HG03064 (cell line): Measurements from ENCODE around the gene TSC2.
"Not testable (repeated sequence)": the region's sequence is repeated elsewhere in the genome, so short reads cannot be mapped to it uniquely, and the experiment has no call there.

Experiments
- ATAC-seq: cut with Tn5 transposase; IDR thresholded peaks from one replicate; pipeline ENCODE4 v1.9.1; 2021; ENCODE audit warnings: low read depth; ENCODE audit not compliant: unreplicated experiment

The TSC2 gene

DNA sequence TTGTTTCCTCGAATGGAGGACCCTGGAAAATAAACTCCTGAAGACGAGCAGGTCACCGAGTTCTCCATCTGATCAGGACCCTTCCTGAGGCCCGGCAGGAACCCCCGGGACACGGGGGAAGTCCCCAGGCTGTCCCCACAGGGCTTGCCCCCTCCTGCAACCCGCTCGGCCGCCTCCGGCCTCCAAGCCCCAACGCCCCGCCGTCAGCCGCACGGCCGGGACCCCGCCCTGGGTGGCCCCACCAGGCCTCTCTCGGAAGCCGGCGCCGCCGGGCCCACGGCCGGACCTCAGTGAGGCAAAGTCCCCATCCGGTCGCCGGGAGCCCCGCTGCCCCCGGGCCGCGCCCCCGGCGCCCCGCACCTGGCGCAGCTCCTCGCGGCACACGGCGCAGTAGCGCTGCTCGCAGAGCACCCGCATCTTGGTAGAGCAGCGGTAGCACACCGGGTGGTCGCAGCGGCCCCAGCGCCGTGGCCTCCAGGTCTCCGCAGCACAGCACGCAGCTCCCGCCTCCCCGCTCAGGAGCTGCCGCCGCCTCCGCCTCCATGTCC lies 38.5 kb upstream of the TSC2 start:
- peak; percentile 35 for ATAC-seq

DNA sequence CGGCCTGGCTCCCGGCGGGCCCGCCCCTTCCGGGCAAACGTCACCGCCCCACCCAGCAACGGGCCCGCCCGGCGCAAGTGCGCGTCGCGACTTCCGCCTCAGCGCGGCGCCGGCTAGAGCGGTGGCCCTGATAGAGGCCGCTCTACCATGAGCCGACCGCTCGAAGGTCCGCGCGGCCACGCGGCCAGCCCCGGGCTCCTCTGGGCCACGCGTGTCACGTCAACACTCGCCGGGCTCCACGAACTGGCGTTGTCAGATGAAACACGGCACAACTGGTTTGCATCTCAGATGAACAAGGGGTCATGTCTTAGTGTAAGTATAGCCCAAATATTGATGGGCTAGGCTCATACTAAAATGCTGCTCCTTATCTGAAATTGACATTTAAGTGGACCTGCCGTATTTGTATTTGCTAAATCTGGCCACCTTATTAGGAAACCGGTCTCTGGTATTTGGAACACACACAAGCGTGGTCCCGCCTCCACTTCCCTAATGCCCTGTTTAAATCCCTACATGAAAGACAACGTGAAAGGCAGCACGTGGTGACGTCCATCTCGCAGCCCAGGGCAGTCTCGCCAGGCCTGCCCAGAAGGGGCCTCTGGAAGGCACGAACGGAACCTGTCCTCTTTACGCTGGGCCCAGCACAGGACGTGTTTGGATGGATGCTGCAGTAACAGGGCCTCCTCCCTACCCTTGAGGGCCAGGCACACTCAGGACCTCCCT lies 37.8 kb upstream of the TSC2 start, which contains the start of gene ZNF598:
ZNF598 (minus strand) TSS at position 31 of the 720 bp plus-strand sequence.
- peak; percentile 74 for ATAC-seq

DNA sequence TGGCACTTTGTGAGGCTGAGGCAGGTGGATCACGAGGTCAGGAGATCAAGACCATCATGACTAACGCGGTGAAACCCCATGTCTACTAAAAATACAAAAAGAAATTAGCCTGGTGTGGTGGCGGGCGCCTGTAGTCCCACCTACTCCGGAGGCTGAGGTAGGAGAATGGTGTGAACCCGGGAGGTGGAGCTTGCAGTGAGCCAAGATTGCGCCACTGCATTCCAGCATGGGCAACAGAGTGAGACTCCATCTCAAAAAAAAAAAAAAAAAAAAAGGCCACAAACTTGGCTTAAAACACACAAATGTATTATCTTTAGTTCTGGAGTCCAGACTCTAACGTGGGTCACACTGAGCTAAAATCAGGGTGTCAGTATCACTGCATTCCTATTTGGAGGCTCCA lies 36.1 kb upstream of the TSC2 start:
- not testable (repeated sequence) for ATAC-seq

DNA sequence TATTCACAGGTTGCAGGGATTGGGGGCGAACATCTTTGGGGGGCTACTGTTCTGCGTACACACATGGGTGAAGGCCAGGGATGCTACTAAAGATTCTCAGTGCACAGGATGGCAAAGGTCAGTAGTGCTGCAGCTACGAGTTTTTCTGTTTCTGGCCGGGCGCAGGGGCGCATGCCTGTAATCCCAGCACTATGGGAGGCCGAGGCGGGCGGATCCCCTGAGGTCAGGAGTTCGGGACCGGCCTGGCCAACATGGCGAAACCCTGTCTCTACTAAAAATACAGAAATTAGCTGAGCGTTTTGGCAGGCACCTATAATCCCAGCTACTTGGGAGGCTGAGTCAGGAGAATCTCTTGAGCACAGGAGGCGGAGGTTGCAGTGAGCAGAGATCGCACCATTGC lies 34.3 kb upstream of the TSC2 start:
- ATAC-seq = no peak

DNA sequence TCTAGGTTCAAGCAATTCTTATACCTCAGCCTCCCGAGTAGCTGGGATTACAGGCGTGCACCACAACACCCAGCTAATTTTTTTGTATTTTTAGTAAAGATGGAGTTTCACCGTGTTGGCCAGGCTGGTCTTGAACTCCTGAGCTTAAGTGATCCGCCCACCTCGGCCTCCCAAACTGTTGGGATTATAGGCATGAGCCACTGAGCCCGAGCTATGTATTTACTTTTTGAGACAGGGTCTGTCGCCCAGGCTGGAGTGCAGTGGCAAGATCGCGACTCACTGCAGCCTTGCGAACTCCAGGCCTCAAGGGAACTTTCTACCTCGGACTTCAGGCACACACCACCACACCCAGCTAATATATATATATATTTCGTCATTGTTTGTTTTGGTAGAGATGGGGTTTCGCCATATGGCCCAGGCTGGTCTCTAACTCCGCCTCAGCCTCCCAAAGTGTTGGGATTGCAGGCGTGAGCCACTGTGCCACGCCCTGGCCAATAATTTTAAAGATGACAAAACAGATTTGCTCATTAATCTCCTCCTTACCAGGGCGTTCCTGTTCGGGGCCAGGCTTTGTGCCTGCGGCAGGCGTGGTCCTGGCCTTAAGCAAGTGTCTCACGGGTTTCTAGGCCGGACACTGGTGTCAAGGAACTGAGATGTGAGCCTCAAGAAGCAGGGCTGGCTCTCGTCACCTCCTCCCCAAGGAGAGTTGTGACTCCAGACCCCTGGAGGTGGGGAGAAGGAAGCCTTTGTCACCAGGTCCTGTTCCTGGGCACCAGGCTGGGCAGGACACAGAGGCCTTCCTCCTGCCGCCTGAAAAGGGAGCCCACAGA lies 32.5 kb upstream of the TSC2 start:
- no peak for ATAC-seq

DNA sequence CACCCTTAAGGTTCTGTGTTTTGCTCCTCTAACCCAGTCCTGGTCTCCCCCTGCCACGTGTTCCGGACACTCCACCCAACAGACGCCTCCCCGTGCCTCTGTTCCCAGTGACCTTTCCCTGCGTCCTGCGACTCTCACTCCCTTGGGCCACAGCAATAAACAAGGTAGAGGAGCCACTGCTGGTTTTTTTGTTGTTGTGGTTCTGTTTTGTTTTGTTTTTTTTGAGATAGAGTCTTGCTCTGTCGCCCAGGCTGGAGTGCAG lies 31.9 kb upstream of the TSC2 start:
- ATAC-seq = no peak

DNA sequence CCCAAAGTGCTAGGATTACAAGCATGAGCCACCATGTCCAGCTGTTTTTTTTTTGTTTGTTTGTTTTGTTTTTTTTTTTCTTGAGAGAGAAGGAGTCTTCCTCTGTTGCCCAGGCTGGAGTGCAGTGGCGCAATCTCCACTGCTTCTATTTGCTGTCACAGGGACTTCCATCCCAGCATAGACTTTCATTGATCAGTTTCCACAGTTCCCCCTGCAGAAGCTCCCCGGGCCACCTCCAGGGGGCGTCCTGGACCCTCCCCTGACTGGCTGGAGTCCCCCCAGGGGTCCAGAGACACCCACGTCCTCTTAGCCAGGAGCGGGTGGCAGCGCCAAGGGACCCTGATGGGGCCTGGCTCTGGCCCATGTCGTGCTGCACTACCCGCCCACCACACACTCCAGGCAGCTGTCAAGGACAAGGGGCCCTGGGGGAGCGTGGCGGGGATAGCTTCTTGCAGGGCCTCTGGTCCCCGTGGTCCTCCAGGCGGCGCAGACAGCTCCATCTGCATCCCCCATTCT lies 31.3 kb upstream of the TSC2 start:
- no peak for ATAC-seq

DNA sequence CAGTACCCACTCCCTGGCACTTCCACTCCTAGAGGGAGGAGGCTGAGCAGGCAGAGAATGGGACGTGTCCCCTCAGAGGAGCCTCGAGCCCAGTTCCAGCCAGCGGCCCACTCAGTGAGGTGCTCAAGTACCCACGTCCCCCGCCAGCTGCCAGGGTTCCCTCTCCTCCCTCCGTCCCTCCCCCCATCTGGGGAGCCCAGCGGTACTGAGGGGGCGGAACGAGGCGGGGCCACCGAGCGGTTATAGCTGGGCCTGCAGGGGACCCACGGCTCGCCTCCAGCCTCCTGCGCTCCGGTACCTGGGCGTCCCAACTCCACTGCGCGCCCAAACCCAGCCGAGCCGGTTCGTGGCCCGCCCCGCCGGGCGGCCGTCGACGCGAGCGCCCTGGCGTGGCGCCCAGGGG lies 28.3 kb upstream of the TSC2 start, which contains the start of gene NPW:
NPW (plus strand) TSS at position 268 of the 403 bp plus-strand sequence.
- ATAC-seq = no peak

DNA sequence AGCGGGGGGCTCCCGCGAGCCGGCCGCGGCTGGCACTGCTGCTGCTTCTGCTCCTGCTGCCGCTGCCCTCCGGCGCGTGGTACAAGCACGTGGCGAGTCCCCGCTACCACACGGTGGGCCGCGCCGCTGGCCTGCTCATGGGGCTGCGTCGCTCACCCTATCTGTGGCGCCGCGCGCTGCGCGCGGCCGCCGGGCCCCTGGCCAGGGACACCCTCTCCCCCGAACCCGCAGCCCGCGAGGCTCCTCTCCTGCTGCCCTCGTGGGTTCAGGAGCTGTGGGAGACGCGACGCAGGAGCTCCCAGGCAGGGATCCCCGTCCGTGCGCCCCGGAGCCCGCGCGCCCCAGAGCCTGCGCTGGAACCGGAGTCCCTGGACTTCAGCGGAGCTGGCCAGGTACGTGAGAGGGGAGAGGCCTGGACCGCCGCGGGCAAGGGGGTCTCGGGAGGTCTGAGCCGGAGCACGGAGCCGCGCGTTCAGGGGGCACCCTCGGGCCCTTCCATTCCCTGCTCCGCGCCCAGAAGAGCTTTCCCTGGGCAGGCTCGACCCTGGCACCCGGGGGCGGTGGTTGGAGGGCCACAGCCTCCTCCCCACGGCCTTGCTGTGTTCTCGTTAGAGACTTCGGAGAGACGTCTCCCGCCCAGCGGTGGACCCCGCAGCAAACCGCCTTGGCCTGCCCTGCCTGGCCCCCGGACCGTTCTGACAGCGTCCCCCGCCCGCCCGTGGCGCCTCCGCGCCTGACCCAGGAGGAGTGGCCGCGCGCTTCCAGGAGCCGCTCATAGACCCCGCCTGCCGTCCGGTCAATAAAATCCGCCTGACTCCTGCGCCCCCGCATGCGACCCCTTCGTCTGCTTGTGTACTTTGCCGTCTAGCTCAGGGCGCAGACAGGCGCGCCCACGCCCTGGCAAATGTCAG lies 27.6 kb upstream of the TSC2 start:
- ATAC-seq = no peak

DNA sequence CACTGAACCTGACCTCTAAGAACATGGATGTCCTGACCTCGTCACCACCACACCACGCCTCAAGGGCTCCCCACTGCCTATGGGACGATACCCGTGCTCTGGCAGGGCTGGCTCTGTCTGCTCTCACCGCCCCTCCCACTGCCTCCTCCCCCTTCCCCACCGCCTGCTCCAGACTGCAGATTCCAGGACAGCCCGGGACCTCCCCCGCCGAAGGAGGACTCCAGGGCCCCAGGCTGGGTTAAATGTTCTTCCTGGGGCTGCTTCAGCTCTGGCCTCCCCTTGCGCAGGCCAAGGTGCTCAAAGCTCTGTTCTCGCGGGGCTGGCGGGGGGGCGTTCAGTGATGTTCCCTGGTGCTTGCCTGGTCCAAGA lies 25.1 kb upstream of the TSC2 start:
- ATAC-seq = no peak

DNA sequence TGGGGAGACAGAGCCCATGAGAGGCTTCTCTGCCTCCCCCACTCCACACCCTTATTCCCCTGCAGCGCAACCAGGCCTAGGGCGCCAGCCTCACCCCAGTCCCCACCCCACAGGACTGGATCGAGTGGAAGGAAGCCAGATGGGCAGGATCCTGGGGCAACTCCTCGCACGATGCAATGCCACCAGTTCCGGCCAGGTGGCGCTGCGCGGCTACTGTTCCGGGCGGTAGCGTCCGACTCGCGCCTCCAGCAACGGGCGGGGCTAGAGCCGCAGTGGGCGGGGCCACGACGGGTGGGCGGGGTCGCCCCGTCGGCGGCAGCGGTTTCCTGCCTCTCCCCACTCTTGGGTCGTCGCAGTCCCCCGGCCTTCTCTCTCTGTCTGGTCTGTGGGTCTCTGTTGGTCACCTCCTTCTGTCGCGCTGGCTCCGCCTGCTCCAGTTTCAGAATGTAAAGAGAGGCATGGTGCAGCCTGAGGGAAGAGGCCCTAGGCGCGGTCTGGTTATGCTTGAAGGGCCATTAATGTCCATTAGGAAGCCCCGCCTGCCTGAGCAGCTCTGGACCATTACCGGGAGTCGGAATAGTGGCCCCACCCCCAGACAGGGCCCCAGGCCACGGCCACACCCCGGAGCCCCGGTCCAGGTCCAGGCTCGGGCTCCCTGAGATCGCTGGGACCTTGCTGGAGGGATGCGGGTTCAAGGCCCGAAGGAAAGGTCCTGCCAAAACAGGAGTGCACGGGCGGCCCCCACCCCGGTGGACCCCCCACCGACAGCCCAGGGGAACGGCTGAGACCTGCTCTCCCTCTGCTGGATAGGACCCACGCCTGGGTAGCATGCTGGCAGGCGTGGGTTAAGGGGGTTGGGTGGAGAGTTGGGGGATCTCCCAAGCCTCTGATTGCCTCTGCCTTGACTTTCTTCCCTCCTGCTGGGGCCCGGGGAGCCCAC lies 24.4 kb upstream of the TSC2 start:
- no peak for ATAC-seq

DNA sequence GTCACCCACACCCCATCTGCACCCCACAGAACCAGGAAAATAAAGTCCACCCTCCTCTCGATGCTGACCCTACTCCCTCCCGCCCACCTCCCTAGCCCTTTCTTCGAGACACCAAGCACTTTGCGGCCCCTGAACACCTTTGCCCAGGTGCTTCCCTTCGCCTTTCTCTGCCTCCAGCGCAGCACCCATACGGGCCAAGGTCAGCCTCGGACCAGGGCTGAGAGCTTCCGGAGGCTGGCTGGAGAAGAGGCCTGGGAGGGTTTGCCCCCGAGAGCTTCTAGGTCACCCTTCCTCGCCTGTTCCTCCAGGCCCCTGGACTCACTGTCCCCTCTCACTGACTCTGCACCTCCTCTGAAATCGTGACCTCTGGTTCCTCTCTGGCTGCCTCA lies 23.8 kb upstream of the TSC2 start:
- no peak for ATAC-seq

DNA sequence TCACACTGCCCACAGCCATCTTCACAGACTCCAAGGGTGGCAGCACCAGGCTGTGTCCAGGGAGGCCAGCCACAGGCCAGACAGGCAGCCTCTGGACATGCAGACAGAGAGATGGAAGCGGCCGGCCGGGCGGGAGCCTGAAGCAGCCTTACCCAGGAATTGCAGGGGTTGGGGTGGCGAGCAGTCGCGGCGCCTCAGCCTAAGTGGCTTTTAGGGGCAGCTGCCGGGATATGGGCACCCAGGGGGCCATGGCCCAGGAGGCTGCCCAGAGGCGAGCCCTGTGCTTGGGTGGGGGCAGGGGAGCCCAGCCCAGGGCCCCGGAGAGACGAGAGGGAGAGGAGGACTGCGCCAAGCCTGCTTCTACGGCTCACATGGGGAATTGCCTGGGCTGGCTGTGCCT lies 22.5 kb upstream of the TSC2 start:
- ATAC-seq = no peak

DNA sequence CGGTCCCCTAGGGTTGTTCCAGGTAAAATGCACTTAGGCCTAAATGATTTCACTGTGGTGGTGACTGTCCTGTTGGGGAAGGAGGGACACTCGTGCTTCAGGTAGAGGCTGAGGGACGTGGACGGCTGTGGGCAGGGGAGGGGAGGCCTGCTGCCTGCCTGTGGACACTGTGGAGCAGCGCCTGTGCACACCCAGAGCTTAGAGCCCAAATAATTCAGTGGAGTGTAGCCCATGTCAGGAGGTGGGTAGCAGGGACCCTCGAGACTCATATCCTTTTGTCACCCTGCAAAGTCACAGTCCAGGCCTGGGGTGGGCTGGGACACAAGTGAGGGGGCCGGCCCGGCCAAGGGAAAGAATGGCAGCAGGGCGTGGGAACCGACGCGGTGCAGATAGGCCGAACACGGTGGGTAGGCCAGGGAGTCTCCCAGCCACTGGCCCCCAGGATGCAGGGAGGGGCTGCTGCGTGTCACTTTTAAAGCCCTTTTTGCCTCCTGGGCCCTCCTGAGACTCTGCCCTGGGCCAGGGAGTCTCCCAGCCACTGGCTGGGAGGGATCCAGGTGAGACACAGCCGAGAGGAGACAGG lies 21.8 kb upstream of the TSC2 start:
- no peak for ATAC-seq

DNA sequence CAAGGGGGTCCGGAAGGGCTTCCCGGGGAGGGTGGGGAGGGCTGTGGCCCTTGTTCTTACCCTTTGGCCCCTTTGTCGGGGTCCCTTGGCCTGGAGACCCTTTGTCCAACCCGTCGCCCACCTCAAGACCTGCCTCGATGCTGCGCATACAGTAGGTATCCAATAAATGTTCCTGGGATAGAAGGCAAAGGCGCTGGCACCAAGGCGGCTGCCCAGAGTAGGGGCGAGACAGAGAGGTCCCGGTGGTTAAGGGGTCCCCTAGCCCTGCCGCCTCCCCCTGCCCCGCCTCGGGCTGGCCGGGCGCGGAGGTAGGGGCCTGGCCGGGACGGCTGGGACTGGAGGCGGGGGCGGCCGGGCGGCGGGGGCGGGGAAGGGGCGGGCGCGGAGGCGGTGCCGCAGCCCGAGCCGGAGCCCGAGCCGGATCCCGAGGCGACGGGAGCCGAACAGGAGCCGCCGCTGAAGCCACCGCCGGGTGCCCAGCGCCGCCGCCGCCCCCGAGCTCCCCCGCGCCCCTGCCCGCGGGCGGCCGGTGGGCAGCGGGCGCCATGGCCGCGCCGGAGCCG lies 21.2 kb upstream of the TSC2 start, which contains the start of gene NHERF2:
NHERF2 (plus strand) TSS at position 442 of the 563 bp plus-strand sequence; CDS start at position 546, 104 bp downstream.
- no peak for ATAC-seq

DNA sequence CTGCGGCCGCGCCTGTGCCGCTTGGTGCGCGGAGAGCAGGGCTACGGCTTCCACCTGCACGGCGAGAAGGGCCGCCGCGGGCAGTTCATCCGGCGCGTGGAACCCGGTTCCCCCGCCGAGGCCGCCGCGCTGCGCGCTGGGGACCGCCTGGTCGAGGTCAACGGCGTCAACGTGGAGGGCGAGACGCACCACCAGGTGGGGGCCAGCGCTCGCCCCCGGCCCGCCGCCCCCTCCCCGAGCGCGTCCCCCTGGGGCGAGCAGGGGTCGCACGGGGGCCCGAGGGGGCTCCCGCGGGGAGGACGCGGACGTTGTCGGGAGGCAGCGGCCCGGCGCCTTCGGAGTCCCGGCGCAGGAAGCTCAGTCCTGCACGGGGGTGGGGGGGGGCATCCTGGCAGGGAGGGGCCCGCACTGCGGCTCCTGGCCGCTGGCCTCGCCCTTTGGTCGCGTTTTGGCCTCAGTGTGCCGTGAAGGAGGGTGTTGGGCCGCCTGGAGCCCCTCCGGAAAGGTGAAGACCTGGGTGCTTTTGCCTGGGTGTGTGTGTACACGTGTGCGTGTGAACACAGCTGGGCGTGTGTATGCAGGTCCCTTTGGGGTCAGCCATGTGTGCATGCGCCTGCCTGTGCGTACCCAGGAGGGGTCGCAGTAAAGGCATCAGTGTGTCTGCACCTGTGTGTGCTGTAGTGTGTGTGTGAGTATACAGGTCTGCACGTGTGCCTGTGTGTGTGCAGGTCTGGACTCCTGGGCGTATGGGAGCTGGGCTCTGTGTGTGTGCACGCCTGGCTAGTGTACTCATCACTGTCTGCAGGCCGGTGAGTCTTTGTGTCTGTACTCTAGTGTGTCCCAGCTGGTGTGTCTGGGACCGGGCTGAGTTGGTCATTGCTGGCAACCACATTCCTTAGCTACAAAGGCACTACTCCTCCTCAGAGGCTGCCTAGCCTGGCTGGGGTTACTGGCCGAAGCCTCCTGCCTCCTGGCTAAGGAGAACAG lies 20.5 kb upstream of the TSC2 start:
- no peak for ATAC-seq

DNA sequence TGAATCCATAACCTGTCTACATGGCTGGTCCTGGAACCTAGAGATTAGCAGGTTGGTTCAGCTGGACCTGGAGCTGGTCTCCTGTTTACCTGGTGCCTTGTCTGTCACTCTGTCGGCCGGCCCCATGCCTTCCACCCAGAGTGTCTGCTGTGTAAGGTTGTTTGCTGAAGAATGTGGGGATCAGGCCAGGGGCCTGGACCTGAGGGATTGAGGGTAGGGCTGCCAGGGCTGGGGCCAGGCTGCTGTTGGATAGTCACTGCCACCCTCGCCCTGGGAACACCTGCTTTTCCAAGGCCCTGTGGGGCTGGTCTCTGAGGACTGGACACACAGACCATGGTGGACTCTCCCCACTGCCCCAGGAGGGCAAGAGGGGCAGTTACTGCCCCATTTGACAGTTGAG lies 19.6 kb upstream of the TSC2 start:
- no peak for ATAC-seq
